Ovary (tissue), 9 donors: ENCODE data around the gene OGDHL. TPM values are rescaled to one million over a fixed set of nuclear protein-coding genes. Genes with fewer than 3 reads are reported as not detected.

Experiments used
- DNase-seq, 5 donors: peaks; one replicate each; pipeline ENCODE4 v3.0.0-alpha.2; 2019 to 2020
- H3K27ac ChIP-seq, 2 donors: fragments of 200-600 bp; one replicate each; pipeline versions ENCODE4 v1.5.1 to v1.8.0; 2019 to 2022
- H3K27me3 ChIP-seq: fragments of 200-600 bp; one replicate; pipeline ENCODE4 v1.8.0; 2022
- H3K36me3 ChIP-seq: fragments of 200-600 bp; sonication (generic); one replicate; pipeline ENCODE4 v1.5.1; 2019
- H3K4me1 ChIP-seq: one replicate; pipeline ENCODE4 v1.8.1; 2013; ENCODE audit warnings: mild to moderate bottlenecking, moderate library complexity; ENCODE audit not compliant: insufficient read depth
- H3K4me3 ChIP-seq: fragments of 200-600 bp; sonication (generic); one replicate; pipeline ENCODE4 v1.5.1; 2017
- H3K9me3 ChIP-seq, 2 donors: fragments of 200-600 bp in 1 of 2; sonication (generic) in 1 of 2; one replicate each; pipeline versions ENCODE4 v1.5.1 to v1.8.1; 2013 to 2019; ENCODE audit warnings: mild to moderate bottlenecking in 1 of 2, moderate library complexity in 1 of 2
- EP300 ChIP-seq: sonication (generic); formaldehyde crosslinking; IDR thresholded peaks from one replicate; pipeline ENCODE4 v1.6.1; 2017; ENCODE audit warnings: antibody characterized with exemption
- POLR2A ChIP-seq: fragments of 450-650 bp; IDR thresholded peaks from one replicate; pipeline ENCODE4 v1.6.1; 2017; ENCODE audit warnings: antibody characterized with exemption, mild to moderate bottlenecking, moderate library complexity
- WGBS, 3 donors: extraction: QIAGEN DNeasy Blood & Tissue Kit in 1 of 3; methylation state at CpG; one replicate each; pipeline versions ENCODE4 v1.1.5 to v1.1.7; 2013 to 2017; 5-methylcytosine and 5-hydroxymethylcytosine counted together
- intact Hi-C, 4 donors: fragments of 100-400 bp; cut with DNase I; formaldehyde crosslinking; loops; one replicate each; pipeline versions ENCODE4 v1.11.0 to v1.15.1; 2022 to 2023
- polyA plus RNA-seq, 2 donors: library from polyadenylated mRNA; stranded (reverse); fragments of 200-250 nt in 1 of 2; fragments of 350-450 nt in 1 of 2; fragmentation: Illumina TruSeq in 1 of 2; extraction: RNeasy Lipid Tissue Mini Kit (QIAGEN cat#74804) in 1 of 2; gene quantifications; one replicate each; pipeline ENCODE4 v1.2.3, GENCODE V29; 2013 to 2014
- total RNA-seq, 7 donors: library from RNA; depleted of rRNA in 2 of 7; stranded (reverse); fragments of >200 nt in 2 of 7; fragmentation: NEBNext Ultra II Directional in 3 of 7; extraction: Animal tissue kit (Norgen Biotek cat#: 25700) in 3 of 7; gene quantifications; one replicate each; pipeline versions ENCODE4 v1.1.0 to v1.2.4, GENCODE V29; 2016 to 2023
- TF ChIP-seq, protein P1 (sequence below), 3 donors: fragments of 450-650 bp in 2 of 3; fragments of 200-600 bp in 1 of 3; IDR thresholded peaks; one replicate each; pipeline versions ENCODE4 v1.5.1 to v1.8.0; 2016 to 2022; ENCODE audit warnings: antibody characterized with exemption in 3 of 3, mild to moderate bottlenecking in 1 of 3
- donor health status: DM: no; HTN: no; CAD: no; lungs with moderate emphysema.
- donor health status: DM: no; HTN: no; CAD: no.
- donor health status: Bipolar disorder and iron deficiency.
- donor health status: DM: yes; HTN: yes; CAD: no.
- donor health status: DM: no; HTN: no; CAD: no.
- donor health status: DM: yes; HTN: yes; CAD: no.

OGDHL gene
- total and polyA plus RNA-seq, 9 donors, result 0.60 to 3.3 (median 1.9) TPM

DNA sequence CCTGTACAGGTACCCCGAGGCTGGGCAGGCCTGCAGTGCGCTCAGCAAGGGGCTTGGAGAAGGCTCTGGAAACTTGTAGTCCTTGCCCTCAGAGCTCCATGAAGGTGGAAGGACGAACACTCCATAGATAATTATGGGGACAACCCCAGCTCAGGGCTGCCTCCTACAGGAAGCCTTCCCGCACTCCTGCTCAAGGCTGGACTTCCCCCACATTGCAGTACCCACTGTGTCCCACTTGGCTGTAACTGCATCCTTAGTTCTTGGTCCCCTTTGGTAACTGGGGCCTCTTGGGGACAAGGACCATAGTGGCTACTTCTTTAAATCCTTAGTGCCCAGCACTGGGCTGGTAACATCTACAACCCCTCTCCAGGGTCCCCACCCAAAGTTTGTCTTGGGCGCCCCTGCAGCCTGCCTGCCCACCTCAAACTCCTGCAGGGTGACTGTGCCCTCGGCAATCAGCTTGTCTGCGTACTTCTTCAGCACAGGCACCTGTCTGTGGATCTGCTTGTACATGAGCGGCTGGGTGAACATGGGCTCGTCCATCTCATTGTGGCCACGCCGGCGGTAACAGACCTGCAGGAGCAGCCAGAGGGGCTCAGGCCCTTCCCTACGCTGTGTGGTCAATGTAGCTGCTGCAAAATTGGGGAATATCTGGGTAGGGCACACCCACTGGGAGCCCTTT is 17.1 kb downstream of the OGDHL start:
- DNase-seq, result no peak
- Histone ChIP-seq H3K27me3 (no peaks in the 10 kb centered on the region), H3K36me3 (no peaks in the 10 kb centered on the region), H3K27ac (no peak overlapping the region), H3K4me3 (no peak overlapping the region), H3K9me3 (no peaks in the 10 kb centered on the region), H3K4me1 (no peaks in the 10 kb centered on the region)
- 85 to 89% (median 88%) methylated on average over 13 of the region's 13 CpGs for WGBS, 3 donors
- TF ChIP-seq, protein P1, sequence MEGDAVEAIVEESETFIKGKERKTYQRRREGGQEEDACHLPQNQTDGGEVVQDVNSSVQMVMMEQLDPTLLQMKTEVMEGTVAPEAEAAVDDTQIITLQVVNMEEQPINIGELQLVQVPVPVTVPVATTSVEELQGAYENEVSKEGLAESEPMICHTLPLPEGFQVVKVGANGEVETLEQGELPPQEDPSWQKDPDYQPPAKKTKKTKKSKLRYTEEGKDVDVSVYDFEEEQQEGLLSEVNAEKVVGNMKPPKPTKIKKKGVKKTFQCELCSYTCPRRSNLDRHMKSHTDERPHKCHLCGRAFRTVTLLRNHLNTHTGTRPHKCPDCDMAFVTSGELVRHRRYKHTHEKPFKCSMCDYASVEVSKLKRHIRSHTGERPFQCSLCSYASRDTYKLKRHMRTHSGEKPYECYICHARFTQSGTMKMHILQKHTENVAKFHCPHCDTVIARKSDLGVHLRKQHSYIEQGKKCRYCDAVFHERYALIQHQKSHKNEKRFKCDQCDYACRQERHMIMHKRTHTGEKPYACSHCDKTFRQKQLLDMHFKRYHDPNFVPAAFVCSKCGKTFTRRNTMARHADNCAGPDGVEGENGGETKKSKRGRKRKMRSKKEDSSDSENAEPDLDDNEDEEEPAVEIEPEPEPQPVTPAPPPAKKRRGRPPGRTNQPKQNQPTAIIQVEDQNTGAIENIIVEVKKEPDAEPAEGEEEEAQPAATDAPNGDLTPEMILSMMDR (IDR thresholded peaks at IDR 0.05), result no peak
- no peak for TF ChIP-seq EP300
- no peak for TF ChIP-seq POLR2A
- intact Hi-C loops, result no loop called here

DNA sequence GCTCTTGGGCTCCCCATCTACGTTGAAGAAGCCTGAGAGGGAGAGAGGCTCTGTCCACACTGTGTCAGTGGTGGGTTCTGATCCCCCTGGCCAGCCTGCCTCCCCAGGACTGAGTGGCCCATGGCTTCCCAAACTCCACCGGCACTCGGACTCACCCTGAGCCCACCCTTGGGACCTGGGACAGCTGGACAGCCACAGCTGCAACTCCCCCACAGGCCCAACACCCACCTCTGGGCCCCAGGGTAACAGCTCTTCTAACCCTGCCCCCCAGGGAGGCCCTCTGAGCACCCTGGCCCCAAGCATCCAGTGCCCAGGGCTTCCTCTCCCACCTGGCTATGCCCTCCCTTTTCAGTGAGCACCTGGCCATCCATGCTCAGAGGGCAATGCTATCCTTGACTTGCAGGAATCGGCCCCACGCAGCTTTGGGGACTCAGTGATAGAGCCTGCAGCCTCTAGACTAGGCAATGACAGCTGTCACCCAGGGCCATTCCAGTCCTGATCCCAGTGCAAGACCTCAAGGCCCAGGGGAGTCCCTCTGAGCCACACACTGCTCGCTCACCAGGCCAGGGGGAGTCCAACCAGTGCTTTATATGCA is 17.9 kb downstream of the OGDHL start:
- H3K36me3 ChIP-seq, result no peaks in the 10 kb centered on the region
- no peak overlapping the region for H3K27ac ChIP-seq
- TF ChIP-seq POLR2A, result no peak
- TF ChIP-seq, protein P1 (IDR thresholded peaks at IDR 0.05), result no peak
- no peak for TF ChIP-seq EP300
- no peaks in the 10 kb centered on the region for H3K27me3 ChIP-seq
- no peaks in the 10 kb centered on the region for H3K4me1 ChIP-seq
- no peak overlapping the region for H3K4me3 ChIP-seq
- 89 to 94% (median 91%) methylated on average over 6 of the region's 6 CpGs for WGBS, 3 donors
- H3K9me3 ChIP-seq, result no peaks in the 10 kb centered on the region
- intact Hi-C loops, result no loop called here
- no peak for DNase-seq

DNA sequence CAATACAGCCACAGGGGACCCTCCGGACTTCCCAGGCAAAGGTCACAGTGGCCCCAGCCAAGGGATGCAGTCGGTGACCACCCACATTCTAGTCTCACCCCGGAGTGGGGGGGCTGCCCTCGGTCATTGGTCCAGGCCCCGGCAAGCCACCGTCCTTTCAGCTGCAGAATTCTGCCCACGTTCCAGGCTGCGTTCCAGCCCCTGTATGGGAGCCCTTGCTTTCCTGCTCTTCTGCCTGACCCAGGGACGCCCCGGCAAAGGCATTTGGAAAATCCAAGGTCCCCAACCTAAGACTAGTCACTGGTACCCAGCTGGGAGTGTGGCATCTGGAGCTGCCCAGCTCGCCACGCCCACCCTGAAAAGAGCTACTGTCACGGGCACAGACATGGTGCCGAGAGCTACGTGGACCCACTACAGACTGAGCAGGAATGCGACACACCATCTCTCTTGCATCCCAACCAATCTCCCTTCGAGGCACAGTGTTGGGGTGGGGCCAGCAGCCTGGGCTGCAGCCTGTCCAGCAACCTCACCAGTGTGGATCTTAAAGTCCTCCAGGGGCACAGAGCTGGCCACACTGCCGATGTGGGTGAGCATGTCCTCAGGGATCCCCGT is 18.6 kb downstream of the OGDHL start:
- peak in 1 of 5 donors; percentile 17 for DNase-seq
- no peak for TF ChIP-seq EP300
- TF ChIP-seq POLR2A, result no peak
- TF ChIP-seq, protein P1 (IDR thresholded peaks at IDR 0.05), result no peak
- no peaks in the 10 kb centered on the region for H3K36me3 ChIP-seq

DNA sequence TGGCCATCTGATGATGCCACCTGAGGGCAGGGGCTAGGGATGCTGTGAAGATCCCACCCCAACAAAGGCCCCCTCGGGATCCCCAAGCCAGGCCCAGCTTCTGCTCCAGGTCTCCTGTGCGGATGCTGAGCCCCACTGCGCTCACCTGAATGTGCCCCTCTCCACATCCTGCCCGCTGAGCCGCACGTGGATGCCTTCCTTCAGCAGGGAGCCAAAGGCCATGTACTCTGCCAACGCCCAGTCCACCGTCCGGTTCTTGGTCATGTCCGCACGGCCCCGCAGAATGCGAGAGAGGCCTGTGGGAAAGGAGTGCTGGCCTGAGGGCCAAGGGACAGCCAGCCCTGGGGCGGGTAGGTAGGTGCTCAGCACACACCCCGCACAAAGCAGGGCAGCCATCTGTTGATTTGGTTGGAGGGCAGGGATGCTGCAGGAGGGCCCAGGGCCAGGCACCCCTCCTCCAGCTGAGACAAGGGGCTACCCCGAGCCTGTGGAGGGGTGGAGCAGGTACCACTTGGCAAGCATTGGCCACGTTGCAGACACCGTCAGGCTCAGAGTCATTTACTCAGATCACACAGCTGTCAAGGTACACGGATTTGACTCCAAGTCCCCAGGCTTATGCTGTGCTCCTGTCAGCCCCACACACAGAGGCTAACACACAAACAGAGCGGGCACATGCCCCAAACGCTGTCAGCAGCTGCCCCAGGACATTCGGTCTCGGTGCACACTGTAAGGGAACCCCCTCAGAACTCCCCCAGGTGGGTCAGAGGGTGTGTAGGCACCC is 19.2 kb downstream of the OGDHL start:
- Histone ChIP-seq H3K27ac (no peak overlapping the region), H3K36me3 (no peaks in the 10 kb centered on the region), H3K4me3 (no peak overlapping the region), H3K9me3 (no peaks in the 10 kb centered on the region), H3K4me1 (no peaks in the 10 kb centered on the region), H3K27me3 (no peaks in the 10 kb centered on the region)
- no peak for DNase-seq
- WGBS, 3 donors, result 85 to 89% (median 87%) methylated on average over 23 of the region's 23 CpGs
- no peak for TF ChIP-seq EP300
- no peak for TF ChIP-seq POLR2A
- TF ChIP-seq, protein P1 (IDR thresholded peaks at IDR 0.05), result no peak
- intact Hi-C loops, result no loop called here

More for the DNA sequence above, 18.6 kb downstream of the OGDHL start:
- H3K4me3 ChIP-seq, result no peak overlapping the region
- WGBS, 3 donors, result 81 to 91% (median 89%) methylated on average over 14 to 19 of the region's 19 CpGs
- H3K9me3 ChIP-seq, result no peaks in the 10 kb centered on the region
- no peak overlapping the region for H3K27ac ChIP-seq
- H3K4me1 ChIP-seq, result no peaks in the 10 kb centered on the region
- H3K27me3 ChIP-seq, result no peaks in the 10 kb centered on the region
- intact Hi-C loops, result no loop called here
